CD4-positive, alpha-beta T cell treated with Interleukin-10 for 1 hour (primary cell): ENCODE measurements around the gene GRAMD1B.

ENCODE experiments used
- DNase-seq: peaks from one replicate; pipeline ENCODE4 v3.0.0-alpha.2; 2020

The GRAMD1B gene

GRCh38 chr11:123478352-123478987 lies 48.4 kb downstream of the GRAMD1B start:
- peak; percentile 71 for DNase-seq

GRCh38 chr11:123479048-123479837 lies 49.2 kb downstream of the GRAMD1B start:
- DNase-seq = peak; percentile 20

- DNase-seq = no peak
Observed at GRCh38 chr11:123480290-123480815, 50.3 kb downstream of the GRAMD1B start.

GRCh38 chr11:123480882-123481281 lies 50.8 kb downstream of the GRAMD1B start:
- DNase-seq = no peak

GRCh38 chr11:123481640-123482039 lies 51.6 kb downstream of the GRAMD1B start:
- no peak for DNase-seq

- no peak for DNase-seq
Observed at GRCh38 chr11:123482218-123482617, 52.1 kb downstream of the GRAMD1B start.

GRCh38 chr11:123483058-123483457 lies 53.0 kb downstream of the GRAMD1B start:
- no peak for DNase-seq

GRCh38 chr11:123483466-123483865 lies 53.4 kb downstream of the GRAMD1B start:
- DNase-seq = no peak

GRCh38 chr11:123484448-123484847 lies 54.4 kb downstream of the GRAMD1B start:
- DNase-seq = no peak

GRCh38 chr11:123487157-123487744 lies 57.2 kb downstream of the GRAMD1B start:
- DNase-seq = no peak

GRCh38 chr11:123490527-123490926 lies 60.5 kb downstream of the GRAMD1B start:
- no peak for DNase-seq

GRCh38 chr11:123491241-123491640 lies 61.2 kb downstream of the GRAMD1B start:
- no peak for DNase-seq

GRCh38 chr11:123493349-123494063 lies 63.4 kb downstream of the GRAMD1B start:
- no peak for DNase-seq

- no peak for DNase-seq
Observed at GRCh38 chr11:123494195-123495050, 64.4 kb downstream of the GRAMD1B start.

GRCh38 chr11:123504401-123504800 lies 74.3 kb downstream of the GRAMD1B start:
- no peak for DNase-seq

GRCh38 chr11:123505546-123506299 lies 75.7 kb downstream of the GRAMD1B start:
- DNase-seq = no peak

- no peak for DNase-seq
Observed at GRCh38 chr11:123507043-123507442, 77.0 kb downstream of the GRAMD1B start.

- no peak for DNase-seq
Observed at GRCh38 chr11:123509737-123510578, 79.9 kb downstream of the GRAMD1B start.

GRCh38 chr11:123510579-123510905 lies 80.5 kb downstream of the GRAMD1B start:
- no peak for DNase-seq

- DNase-seq = peak; percentile 63
Observed at GRCh38 chr11:123511037-123511870, 81.2 kb downstream of the GRAMD1B start.
